Peyer's patch (tissue), 4 donors: ENCODE measurements around the gene MYD88. TPM values are rescaled to one million over a fixed set of nuclear protein-coding genes. Genes with fewer than 3 reads are reported as not detected.

Experiments
- DNase-seq, 3 donors: peaks; one replicate each; pipeline ENCODE4 v3.0.0-alpha.2; 2017 to 2019
- H3K27ac ChIP-seq, 4 donors: fragments of 200-600 bp; sonication (generic); one replicate each; pipeline ENCODE4 v1.5.1; 2016 to 2019
- H3K27me3 ChIP-seq, 2 donors: fragments of 200-600 bp; sonication (generic); one replicate each; pipeline ENCODE4 v1.5.1; 2019
- H3K36me3 ChIP-seq, 3 donors: fragments of 200-600 bp; sonication (generic); one replicate each; pipeline ENCODE4 v1.5.1; 2016 to 2019
- H3K4me1 ChIP-seq, 4 donors: fragments of 200-600 bp; sonication (generic); one replicate each; pipeline ENCODE4 v1.5.1; 2016 to 2019
- H3K4me3 ChIP-seq, 4 donors: fragments of 200-600 bp; sonication (generic); 1 replicate in 3 of 4; 2 replicates in 1 of 4; pipeline ENCODE4 v1.5.1; 2016 to 2019; ENCODE audit warnings: mild to moderate bottlenecking in 1 of 4
- H3K9me3 ChIP-seq, 4 donors: fragments of 200-600 bp; sonication (generic); one replicate each; pipeline ENCODE4 v1.5.1; 2016 to 2019; ENCODE audit warnings: mild to moderate bottlenecking in 1 of 4
- CTCF ChIP-seq, 6 experiments: fragments of 450-650 bp in 4 of 6; fragments of 200-600 bp in 2 of 6; sonication (generic) in 1 of 6; IDR thresholded peaks; one replicate each; pipeline ENCODE4 v1.5.1; 2017 to 2019; ENCODE audit warnings: antibody characterized with exemption in 6 of 6, mild to moderate bottlenecking in 3 of 6, moderate library complexity in 1 of 6
- POLR2A ChIP-seq, 2 donors: fragments of 450-650 bp; IDR thresholded peaks; one replicate each; pipeline ENCODE4 v1.5.1; 2017; ENCODE audit warnings: antibody characterized with exemption in 2 of 2, mild to moderate bottlenecking in 2 of 2, moderate library complexity in 2 of 2
- total RNA-seq, 4 donors: library from RNA; depleted of rRNA; stranded (reverse); fragments of >200 nt; gene quantifications; one replicate each; pipeline ENCODE4 v1.1.0, GENCODE V29; 2016

The MYD88 gene
- total RNA-seq, 4 donors from 2014 or later, result 41.8 to 82.7 (median 73.8) TPM

DNA sequence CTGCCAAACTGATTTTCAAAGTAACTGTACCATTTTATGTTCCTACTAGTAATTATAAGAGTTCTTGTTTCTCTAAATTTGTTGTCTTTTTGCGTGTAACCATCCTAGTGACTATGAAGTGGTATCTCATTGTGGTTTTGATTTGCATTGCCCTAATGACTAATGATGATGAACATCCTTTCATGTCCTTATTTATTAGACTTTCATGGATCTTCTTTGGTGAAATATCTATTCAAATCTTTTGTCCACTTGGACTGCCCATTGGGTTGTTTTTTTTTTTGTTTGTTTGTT is 30.5 kb downstream of the MYD88 start:
- Histone ChIP-seq H3K9me3 (no peaks in the 10 kb centered on the region), H3K4me3 (no peak overlapping the region), H3K27me3 (no peaks in the 10 kb centered on the region), H3K36me3 (no peaks in the 10 kb centered on the region), H3K4me1 (peaks cover 0 to 17% (median 0%) of the 10 kb centered on the region in 4 donors), H3K27ac (no peak overlapping the region)
- no peak for TF ChIP-seq POLR2A (IDR thresholded peaks at IDR 0.05)
- DNase-seq, result no peak

DNA sequence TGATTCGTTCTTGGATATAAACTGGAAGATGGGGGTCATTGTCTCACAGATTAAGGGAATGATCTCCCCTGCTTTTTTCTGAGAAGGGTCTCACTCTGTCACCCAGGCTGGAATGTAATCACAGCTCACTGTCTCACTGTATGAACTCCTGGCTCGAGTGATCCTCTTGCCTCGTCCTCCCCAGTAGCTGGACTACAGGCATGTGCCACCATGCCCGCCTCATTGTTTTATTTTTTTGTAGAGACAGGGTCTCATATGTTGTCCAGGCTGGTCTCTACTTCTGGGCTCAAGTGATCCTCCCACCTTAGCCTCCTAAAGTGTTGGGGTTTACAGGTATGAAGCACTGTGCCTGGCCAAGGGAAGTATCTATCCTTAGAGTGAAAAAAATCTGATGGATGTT is 32.3 kb downstream of the MYD88 start:
- peaks cover 0 to 13% (median 0%) of the 10 kb centered on the region in 4 donors for H3K4me1 ChIP-seq

GRCh38 chr3:38171622-38172021 is 33.2 kb downstream of the MYD88 start:
- H3K27me3 ChIP-seq, result no peaks in the 10 kb centered on the region

More for the DNA sequence above, 32.3 kb downstream of the MYD88 start:
- no peaks in the 10 kb centered on the region for H3K27me3 ChIP-seq
- no peak for DNase-seq
- H3K9me3 ChIP-seq, result no peaks in the 10 kb centered on the region
- TF ChIP-seq POLR2A (IDR thresholded peaks at IDR 0.05) (no peak), CTCF (IDR thresholded peaks at IDR 0.05) (no peak)
- no peak overlapping the region for H3K27ac ChIP-seq
- no peaks in the 10 kb centered on the region for H3K36me3 ChIP-seq
- no peak overlapping the region for H3K4me3 ChIP-seq

DNA sequence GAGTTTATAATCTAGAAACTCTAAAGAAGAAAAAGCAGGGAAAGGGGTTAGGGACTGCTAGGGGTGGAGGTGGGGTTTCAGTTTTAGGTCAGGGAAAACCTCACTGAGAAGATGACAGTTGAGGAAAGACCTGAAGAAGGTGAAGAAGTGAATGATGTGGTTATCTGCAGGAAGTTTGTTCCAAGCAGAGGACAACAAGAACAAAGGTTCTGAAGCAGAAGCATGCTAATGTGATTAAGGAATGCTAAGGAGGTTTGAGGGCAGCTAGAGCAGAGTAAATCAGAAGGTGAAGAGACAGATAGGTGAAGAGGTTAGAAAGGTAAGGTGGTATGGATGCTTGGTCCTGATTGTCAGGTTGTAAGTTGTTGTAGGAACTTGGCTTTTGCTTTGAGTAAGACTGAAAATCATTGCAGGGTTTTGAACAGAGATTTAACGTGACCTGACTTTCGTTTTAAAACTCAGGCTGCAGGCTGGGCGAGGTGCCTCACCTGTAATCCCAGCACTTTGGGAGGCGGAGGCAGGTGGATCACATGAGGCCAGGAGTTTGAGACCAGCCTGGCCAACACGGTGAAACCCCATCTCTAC is 35.5 kb downstream of the MYD88 start:
- Histone ChIP-seq H3K27me3 (no peaks in the 10 kb centered on the region), H3K27ac (no peak overlapping the region), H3K4me3 (no peak overlapping the region), H3K4me1 (peaks cover 0 to 6% (median 0%) of the 10 kb centered on the region in 4 donors), H3K9me3 (no peaks in the 10 kb centered on the region), H3K36me3 (no peaks in the 10 kb centered on the region)
- TF ChIP-seq CTCF (IDR thresholded peaks at IDR 0.05) (no peak), POLR2A (IDR thresholded peaks at IDR 0.05) (no peak)
- DNase-seq, result no peak

More at GRCh38 chr3:38171622-38172021, 33.2 kb downstream of the MYD88 start:
- DNase-seq, result no peak
- Histone ChIP-seq H3K9me3 (no peaks in the 10 kb centered on the region), H3K36me3 (no peaks in the 10 kb centered on the region), H3K4me3 (no peak overlapping the region), H3K4me1 (peaks cover 0 to 13% (median 0%) of the 10 kb centered on the region in 4 donors), H3K27ac (no peak overlapping the region)
- TF ChIP-seq POLR2A (IDR thresholded peaks at IDR 0.05) (no peak), CTCF (IDR thresholded peaks at IDR 0.05) (no peak)

- TF ChIP-seq POLR2A (IDR thresholded peaks at IDR 0.05), result no peak
- no peak for TF ChIP-seq CTCF (IDR thresholded peaks at IDR 0.05)
- no peak overlapping the region for H3K4me3 ChIP-seq
- no peaks in the 10 kb centered on the region for H3K27me3 ChIP-seq
- peaks cover 0 to 6% (median 0%) of the 10 kb centered on the region in 4 donors for H3K4me1 ChIP-seq
- H3K27ac ChIP-seq, result no peak overlapping the region
- H3K9me3 ChIP-seq, result no peaks in the 10 kb centered on the region
- no peak for DNase-seq
- no peaks in the 10 kb centered on the region for H3K36me3 ChIP-seq
These were observed 38.7 kb downstream of the MYD88 start for GRCh38 chr3:38177181-38177580.

DNA sequence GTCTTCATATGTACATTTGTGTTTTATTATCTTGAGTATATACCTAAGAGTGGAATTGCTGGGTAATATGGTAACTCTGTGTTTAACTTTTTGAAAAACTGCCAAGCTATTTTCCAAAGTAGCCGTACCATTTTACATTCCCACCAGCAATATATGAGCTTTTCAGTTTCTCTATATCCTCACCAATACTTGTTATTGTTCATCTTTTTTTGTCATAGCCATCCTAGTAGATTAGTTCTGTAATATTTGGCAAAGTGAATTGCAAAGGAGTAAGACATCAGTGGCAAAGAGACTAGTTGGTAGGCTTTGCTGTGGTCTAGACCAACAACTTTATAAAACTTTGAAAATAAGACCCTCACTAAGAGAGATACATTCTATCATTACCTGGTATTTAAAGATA is 48.3 kb downstream of the MYD88 start:
- H3K27ac ChIP-seq, result no peak overlapping the region
- H3K27me3 ChIP-seq, result no peaks in the 10 kb centered on the region
- no peaks in the 10 kb centered on the region for H3K9me3 ChIP-seq
- TF ChIP-seq CTCF (IDR thresholded peaks at IDR 0.05) (no peak), POLR2A (IDR thresholded peaks at IDR 0.05) (no peak)
- no peak overlapping the region for H3K4me3 ChIP-seq
- peaks cover 0 to 18% (median 0%) of the 10 kb centered on the region in 3 donors for H3K36me3 ChIP-seq
- no peak for DNase-seq
- no peaks in the 10 kb centered on the region for H3K4me1 ChIP-seq
